ENCODE results near the gene CLCF1.
"Not testable (repeated sequence)": the region's sequence is repeated elsewhere in the genome, so short reads cannot be mapped to it uniquely, and the experiment has no call there.

CLCF1 gene

DNA sequence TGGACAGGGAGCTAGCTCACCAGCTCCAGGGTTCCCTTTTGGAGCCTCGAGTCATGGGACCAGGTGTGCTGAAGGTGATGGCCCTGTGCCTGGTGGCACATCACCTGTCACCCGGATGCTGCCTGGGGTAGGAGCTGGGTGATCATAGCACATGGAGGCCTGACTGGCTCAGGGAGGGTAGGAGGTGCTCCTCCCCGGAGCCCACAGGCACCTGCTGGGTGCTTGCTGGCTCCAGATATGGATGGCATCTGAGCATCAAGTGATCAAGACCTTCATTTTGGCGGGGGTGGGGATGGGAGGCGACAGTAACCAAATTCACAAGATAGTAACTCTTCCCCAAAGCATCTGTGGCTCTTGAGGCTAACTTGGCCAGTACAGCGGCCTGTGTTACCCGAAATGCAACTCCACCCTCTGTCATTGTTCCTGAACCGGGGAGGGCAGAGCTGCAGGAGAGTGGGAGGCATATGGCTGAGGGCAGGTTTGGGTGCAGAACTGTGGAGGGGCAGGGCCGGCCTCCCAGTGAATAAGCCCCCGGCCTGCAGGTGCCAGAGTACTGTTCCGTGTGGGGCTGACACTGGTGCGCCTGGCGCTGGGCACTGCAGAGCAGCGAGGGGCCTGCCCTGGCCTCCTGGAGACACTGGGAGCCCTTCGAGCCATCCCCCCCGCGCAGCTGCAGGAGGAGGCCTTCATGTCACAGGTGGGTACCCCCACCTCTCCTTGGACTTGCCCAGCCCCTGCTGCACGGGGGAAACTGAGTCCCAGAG lies 35.2 kb upstream of the CLCF1 start:
- DNase-seq, result no peak

DNA sequence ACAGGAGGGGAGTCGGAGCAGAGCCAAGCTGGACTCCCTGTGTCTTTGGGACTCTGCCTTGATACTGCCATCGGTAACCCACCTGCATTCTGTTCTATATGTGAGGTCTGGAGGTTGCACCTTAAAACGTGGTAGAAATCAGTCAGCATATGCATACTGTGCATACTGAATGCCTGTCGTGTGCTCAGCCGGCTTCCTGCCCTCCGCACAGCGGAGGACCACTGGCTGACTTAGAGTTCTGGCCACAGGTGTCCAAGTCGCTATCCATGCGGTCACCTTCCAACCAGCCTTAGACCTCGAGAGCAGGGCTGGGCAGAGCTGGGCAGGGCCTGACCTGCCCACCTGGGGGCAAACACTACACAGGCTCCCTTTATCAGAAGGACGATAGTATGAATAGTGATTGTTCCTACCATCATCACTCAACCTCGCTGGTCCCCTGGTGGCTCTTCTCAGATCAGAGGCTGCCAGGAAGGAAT lies 34.3 kb upstream of the CLCF1 start:
- DNase-seq, result no peak

DNA sequence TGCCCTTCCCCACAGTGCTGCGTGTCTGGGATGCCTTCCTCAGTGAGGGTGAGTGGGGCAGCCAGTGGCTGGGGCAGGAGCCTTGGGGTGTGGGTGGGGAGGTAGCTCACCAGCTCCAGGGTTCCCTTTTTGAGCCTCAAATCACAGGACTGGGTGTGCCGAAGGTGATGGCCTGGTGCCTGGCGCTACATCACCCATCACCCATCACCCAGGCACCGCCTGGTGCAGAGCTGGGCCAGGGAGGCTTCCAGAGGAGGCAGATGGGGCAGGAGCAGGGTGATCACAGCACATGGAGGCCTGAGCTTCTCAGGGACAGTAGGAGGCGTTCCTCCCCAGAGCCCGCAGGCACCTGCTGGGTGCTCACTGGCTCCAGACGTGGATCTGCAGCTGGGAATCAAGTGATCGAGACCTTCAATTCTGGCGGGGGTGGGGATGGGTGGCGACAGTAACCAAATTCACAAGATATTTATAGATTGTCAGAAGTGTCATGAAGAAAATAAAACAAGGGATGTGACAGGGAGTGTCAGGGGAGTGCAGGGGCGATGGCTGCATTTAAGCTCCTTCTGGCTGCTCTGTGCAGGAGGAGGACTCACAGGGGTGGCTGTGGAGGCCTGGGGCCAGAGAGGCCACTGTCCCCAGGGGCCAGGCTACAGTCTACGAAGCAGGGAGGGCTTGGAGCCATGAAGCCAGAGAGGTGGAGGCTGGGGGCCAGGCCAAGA lies 33.7 kb upstream of the CLCF1 start:
- DNase-seq, result no peak

DNA sequence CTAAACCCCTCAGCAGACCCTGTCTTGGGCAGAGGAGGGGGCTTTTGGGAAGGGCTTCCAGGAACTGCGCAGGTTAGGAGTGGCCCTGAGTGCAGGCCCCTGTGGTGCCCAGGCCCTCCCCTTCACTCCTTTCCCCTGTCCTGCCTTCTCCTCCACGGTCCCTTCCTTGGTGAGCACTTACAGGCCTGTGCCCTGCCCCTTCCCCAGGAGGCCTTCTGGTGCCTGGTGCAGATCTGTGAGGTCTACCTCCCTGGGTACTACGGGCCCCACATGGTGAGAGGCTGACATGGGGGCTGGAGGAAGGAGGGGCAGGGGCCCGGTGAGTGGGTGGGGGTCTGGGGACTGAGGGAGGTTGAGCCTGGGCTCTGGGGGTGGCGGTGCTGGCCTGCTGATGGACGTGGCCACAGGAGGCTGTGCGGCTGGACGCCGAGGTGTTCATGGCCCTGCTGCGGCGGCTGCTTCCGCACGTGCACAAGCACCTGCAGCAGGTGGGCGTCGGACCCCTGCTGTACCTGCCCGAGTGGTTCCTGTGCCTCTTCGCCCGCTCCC lies 33.1 kb upstream of the CLCF1 start:
- DNase-seq, result no peak

DNA sequence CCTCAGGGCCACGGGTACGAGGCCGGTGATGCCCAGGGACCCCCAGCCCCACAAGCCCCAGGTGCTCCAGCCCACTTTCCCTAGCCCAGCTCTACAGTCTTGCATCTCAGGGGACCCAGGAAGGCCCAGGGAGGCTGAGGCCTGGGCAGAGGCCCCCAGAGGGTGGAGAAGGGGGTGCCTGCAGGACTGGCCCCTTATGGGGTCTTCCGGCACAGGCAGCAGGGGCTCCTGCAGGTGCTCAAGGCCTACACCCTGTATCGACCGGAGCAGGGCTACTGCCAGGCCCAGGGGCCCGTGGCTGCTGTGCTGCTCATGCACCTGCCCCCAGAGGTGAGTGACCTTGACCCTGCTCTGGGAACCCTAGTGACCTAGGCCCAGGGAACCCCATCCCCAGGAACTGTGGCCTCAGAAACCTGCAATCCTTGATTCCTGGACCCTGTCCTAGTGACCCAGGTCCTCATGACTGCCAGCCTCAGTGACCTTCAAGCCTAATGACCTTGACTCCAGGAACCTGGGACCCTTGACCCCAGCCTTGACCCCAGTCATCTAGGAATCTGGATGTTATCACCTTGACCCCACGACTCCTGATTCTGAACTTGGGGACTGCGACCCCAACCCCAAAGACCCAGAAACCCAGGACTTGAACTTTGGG lies 32.4 kb upstream of the CLCF1 start:
- no peak for DNase-seq

DNA sequence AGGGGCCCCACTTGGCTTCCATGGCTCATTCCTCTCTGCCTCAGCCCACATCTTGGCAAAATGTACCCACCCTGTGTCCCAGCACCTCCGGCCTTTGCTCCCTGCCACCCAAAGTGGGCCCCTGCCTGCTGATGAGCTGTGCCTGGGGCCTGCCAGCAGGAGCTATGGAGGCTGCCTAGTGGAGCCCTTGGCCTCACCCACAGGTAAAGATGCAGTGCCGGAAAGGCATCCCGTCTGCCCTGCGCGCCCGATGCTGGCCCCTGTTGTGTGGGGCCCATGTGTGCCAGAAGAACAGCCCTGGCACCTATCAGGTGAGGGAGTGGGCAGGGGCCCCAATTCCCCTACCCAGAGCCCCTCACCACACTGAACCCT lies 31.8 kb upstream of the CLCF1 start:
- no peak for DNase-seq

DNA sequence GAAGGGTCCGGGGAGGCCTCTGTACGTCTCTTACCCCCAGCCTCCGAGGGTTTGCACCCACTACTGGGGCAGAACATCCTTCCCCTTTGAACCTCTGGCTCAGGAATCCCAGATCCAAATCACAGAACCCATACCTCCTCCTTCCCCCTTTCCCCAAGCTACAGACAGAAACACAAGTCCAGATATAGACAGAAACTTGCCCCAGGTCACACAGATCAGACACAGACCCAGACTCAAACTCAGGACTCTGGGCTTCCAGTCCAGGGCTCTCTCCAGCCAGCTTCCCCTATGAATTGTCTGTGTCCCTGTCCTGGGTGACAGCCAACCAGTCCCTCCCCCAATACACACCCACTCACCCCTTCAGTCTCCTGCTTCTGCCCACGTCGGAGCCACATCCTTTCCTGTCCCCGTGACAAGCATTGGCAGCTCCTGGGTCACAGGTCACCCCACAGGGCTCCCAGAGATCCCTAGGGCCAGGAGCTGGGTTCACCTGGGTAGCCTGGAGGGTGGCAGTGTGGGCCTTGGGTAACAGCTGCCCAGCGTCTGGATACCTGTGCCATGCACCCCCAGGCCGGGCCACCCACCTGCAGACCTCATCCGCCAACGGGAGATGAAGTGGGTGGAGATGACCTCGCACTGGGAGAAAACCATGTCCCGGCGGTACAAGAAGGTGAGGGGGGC lies 31.3 kb upstream of the CLCF1 start:
- peak in 1 of 2 donors; percentile 65 for DNase-seq

DNA sequence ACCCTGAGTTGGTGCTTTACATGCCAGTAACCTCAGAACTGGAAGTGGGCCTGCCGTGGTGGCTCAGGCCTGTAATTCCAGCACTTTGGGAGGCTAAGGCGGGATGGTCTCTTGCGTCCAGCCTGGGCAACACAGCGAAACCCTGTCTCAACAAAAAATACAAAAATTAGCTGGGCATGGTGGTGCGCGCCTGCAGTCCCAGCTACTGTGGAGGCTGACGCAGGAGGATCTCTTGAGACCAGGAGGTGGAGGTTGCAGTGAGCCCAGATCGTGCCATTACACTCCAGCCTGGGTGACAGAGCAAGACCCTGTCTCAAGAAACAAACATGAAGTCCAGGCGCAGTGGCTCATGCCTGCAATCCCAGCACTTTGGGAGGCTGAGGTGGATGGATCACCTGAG lies 29.7 kb upstream of the CLCF1 start:
- not testable (repeated sequence) for DNase-seq

DNA sequence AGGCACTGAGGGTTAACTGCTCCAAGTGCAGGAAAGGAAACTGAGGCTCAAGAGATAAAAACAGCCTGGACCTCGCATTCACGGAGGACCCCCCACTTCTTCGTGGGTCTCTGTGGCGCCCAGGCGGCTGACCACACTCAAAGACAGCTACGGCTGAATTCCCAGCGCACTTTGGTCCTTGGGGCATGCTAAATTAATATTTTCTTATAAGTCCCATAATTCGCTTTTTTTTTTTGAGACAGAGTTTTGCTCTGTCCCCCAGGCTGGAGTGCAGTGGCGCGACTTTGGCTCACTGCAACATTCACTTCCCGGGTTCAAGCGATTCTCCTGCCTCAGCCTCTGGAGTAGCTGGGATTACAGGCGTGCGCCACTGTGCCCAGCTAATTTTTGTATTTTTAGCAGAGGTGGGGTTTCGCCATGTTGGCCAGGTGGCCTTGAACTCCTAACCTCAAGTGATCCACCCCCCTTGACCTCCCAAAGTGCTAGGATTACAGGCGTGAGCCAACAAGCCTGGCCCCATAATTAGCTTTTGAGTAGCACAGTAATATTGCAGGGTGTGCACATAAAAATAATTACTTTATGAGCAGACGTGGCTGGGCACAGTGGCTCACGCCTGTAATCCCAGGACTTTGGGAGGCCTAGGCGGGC lies 28.9 kb upstream of the CLCF1 start:
- DNase-seq, result not testable (repeated sequence)

DNA sequence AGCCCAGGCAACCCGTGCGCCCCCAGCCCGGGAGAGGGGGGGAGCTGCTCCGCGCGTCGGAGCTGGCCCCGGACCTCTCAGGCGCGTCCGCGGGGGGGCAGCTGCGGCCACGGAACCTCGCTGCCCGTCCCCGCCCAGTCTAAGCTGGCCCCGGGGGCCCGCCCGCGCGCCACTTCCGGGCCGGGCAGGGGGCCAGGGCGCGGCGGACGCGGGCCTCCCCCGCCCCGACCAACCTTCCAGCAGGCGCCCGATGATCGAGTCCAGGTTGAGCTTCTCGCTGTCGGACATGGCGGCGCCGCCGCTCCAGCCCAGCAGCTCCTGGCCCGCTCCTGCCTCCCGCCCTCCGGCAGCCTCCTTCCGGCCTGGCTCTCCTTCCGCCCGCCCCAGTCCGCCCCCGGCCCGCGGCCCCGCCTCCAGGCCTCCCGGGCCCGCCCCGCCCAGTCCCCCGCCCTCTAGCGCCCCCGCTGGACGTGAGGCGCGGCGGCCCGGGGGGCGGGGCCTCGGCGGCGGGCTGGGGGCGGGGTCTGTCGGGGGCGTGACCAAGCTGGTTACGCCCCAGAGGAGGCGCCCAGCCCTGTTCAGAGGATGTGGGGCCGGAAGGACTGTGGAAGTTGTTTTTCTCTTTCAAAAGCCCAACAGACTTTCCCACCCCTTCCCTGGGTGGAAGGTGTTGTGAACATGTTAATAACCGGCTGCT lies 28.2 kb upstream of the CLCF1 start, which contains the start of gene PPP1CA:
PPP1CA (minus strand) TSS at position 364 of the 697 bp plus-strand sequence; CDS start at position 288, 76 bp downstream.
- peak; percentile 88 to 93 for DNase-seq

DNA sequence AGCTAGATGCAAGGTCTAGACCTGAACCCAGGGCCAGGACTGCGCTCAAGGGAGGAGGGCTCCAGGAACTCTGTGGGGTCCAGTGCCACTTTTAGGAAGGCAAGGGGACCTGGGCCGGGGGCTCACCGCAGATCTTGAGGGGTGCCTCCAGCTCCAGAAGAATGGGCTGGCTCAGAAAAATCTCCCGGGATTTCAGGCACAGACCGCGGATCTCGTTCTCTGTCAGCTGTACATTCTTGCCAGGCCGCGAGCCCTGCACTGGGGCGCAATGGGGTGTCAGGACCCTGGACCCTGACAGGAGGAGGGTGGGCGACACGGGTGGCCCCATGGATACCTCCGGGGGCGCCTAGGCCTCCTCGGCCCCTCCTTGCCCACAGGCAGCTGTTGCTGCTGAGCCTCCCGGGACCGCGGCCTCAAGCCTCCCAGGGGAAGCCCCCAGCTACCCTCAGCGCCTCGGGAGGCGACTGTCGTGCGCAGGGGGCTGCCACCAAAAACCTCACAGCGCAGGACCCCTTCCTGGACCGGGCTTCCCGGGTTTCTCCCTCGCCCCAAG lies 27.6 kb upstream of the CLCF1 start:
- DNase-seq, result no peak

DNA sequence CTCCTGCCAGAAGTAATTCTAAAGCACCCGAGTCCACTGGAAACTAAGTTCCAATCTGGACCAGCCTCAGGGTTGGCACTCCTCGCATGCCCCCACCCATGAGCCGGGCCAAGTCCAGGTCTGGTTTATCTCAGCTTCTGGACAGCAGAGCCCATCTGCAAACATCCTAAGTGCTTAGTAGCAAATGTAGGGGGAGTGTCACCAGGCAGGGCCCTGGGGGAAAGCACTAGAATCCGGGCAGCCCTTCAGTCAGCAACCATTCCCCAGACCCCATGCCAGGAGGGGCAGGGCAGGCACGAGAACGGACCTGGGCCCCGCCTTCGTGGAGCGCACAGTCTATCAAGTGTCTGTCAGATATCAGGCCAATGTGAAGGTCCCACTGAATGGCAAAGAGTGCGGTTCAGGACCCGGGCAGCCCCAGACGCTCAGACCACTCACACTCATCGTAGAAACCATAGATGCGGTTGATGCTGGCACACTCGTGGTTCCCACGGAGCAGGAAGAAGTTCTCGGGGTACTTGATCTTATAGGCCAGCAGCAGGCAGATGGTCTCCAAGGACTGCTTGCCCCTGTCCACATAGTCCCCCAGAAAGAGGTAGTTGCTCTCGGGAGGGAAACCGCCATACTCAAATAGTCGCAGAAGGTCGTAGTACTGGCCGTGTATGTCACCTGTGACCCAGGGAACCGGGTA lies 27.0 kb upstream of the CLCF1 start:
- DNase-seq, result no peak

DNA sequence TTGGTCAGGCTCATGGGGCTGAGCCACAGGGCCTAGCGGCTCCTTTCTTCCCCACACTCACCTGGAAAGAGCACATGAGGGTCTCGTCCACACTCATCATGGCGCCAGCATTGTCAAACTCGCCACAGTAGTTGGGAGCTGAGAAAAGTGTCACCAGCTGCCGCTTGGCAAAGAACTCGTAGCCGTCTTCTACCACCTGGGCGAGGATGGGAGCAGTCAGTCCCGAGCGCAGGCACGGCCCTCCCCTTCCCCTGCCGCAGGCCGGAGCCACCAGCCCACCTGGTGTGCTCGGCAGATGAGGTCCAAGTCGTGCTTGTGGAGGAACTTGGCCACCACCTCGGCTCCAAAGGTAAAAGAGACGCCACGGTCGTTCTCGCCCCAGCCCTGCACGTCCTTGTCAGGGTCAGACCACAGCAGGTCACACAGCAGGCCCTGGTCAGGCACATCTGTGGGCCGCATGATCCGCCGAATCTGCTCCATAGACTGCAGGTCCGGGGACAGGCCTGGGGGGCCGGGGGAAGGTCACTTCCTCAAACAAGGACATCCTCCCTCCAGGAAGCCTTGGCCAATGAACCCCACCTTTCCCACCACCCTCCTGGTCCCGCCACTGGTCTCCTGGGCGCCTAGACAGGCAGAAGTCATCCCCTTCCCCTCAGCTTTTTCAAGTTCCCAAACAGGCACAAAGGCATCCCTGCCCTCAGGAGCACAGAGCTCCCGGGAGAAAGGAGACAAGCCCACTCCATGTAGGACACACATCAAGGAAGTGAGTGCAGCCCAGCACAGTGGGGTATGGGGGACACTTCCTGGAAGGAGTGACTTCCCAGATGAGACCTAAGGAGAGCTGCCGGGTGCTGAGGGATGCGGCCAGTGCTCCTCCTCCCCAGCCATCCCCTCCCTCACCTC lies 25.5 kb upstream of the CLCF1 start:
- DNase-seq, result no peak

DNA sequence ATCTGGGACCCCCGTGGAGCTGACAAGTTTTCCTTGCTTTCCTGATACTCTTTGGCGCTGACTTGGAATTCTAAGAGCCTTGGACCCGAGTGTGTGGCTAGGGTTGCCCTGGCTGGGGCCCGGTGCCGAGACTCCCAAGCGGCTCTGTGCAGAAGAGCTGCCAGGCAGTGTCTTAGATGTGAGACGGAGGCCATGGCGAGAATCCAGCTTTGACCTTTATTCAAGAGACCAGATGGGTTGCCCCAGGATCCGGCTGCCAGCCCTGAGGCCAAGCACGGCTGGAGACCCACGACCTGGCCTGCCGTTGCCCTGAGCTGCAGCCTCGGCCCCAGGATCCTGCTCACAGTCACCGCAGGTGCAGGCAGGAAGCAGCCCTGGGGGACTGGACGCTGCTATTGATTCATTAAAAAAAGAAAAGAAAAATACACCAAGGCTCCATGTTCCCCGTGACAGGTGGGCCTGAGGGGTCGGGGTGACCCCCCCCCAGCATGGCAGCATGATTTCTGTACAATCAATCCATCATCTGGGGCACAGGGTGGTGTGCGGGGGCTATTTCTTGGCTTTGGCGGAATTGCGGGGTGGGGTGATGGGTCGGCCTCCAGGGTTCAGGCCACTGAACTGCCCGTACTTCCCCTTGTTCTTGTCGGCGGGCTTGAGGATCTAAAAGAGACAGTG lies 24.7 kb upstream of the CLCF1 start:
- no peak for DNase-seq

DNA sequence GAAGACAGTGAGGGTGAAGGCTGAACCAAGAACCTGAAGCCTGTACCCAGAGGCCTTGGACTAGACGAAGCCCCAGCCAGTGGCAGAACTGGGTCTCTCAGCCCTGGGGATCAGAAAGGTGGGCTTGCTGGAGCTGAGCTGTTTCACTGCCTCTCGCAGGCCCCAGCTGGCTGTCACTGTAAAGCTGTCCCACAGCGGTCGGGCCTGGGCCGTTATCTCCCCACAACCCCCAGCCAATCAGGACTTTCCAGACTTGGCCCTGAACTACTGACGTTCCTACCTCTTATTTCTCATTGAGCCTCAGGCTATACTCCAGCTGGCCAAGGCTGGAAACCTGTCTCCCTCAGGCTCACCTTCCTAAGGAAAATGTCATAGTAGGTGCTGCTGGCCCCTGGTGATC lies 24.1 kb upstream of the CLCF1 start:
- DNase-seq, result no peak

DNA sequence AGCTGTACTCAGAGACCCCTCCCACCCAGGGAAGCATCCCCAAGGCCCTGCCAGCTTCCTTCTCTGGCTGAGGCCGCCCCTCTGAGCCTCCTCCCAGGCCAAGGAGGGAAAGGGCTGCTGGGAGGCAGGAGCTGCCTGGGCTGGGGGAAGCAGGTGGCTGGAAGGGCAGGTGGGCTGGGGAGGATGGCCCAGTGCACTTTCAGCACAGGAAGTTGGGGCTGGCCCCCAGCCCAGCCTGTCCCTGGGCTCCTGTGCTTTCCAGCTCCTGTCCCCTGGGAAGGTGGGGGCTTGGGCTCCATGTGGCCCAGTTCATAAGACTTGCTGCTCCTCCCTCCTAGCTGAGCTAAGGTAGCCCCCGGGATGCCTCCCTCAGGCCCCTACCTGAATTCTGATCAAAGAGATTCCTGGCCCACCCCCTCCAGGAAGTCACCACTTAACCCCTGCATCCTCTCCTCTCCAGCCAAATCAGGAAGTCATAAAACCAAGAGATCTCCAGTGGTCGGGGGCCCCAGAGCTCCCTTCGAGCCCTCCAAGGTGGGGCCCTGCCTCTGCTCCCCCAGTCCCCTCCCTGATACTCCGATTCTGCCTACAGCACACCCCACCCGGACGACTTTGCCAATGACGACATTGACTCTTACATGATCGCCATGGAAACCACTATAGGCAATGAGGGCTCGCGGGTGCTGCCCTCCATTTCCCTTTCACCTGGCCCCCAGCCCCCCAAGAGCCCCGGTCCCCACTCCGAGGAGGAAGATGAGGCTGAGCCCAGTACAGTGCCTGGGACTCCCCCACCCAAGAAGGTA lies 23.4 kb upstream of the CLCF1 start:
- DNase-seq, result no peak

DNA sequence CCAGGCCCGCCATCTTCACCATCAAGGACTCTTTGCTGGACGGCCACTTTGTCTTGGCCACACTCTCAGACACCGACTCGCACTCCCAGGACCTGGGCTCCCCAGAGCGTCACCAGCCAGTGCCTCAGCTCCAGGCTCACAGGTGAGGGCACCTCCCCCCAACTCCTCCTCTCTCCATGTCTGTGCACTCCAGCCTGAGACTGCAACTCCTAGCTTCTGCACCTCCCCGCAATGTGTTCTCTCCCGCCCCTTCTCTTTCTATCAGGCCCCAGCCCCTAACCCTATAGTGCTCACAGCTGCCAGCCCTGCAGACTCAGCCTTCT lies 22.8 kb upstream of the CLCF1 start:
- no peak for DNase-seq

DNA sequence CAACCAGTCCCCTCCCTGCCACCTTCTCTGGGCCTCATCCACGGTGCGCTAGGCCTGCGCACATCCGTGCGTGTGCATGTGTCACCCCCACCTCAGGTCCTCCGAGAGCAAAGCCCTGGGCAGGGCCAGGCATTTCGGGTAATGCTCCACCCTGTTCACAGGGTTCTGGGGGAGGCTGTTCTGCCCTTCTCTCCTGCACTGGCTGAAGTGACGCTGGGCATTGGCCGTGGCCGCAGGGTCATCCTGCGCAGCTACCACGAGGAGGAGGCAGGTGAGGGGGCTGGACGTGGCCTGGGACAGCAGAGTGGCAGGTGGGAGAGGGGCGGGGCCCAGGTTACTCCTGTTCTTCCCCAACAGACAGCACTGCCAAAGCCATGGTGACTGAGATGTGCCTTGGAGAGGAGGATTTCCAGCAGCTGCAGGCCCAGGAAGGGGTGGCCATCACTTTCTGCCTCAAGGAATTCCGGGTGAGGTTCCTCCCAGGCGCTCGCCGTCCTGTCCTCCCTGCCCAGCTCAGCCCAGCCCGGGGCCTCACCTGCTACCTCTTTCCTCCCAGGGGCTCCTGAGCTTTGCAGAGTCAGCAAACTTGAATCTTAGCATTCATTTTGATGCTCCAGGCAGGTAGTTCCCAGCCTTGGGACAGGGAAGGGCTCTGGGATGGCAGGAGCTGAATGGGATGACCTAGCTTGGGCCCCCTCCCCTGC lies 22.3 kb upstream of the CLCF1 start:
- DNase-seq, result no peak
